ENCODE data around the gene OXLD1.

DNA sequence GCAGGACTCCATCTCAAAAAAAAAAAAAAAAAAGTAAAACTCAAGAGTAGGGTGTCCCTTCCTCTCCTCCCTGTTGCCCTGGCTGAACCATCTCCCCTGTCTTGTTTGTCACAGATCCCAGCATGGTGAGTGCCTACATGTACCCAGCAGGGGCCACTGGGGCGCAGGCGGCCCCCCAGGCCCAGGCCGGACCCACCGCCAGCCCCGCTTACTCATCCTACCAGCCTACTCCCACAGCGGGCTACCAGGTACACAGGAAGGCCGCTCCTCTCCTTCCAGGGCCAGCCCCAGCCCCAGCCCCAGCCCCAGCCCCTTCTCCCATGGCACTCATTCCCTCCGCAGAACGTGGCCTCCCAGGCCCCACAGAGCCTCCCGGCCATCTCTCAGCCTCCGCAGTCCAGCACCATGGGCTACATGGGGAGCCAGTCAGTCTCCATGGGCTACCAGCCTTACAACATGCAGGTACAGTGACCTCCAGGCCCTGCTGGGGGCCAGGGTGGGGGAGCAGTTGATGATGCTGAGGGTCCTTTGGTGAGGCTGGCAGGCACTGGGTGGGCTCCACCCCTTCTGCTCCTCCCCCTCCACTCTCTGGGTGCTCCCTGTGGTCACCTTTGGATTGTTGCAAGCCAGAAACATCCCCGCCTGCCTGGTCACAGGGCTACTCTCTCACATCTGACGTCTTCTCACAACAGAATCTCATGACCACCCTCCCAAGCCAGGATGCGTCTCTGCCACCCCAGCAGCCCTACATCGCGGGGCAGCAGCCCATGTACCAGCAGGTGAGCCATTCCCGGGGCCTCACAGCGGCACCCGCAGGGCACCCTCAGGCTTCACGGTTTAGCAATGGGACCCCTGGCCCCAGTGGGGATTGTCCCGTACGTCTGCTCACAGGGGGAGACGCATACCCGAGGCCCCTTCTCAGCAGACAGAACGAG lies 34.2 kb upstream of the OXLD1 start:
- TF ChIP-seq, protein P1, sequence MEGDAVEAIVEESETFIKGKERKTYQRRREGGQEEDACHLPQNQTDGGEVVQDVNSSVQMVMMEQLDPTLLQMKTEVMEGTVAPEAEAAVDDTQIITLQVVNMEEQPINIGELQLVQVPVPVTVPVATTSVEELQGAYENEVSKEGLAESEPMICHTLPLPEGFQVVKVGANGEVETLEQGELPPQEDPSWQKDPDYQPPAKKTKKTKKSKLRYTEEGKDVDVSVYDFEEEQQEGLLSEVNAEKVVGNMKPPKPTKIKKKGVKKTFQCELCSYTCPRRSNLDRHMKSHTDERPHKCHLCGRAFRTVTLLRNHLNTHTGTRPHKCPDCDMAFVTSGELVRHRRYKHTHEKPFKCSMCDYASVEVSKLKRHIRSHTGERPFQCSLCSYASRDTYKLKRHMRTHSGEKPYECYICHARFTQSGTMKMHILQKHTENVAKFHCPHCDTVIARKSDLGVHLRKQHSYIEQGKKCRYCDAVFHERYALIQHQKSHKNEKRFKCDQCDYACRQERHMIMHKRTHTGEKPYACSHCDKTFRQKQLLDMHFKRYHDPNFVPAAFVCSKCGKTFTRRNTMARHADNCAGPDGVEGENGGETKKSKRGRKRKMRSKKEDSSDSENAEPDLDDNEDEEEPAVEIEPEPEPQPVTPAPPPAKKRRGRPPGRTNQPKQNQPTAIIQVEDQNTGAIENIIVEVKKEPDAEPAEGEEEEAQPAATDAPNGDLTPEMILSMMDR (IDR thresholded peaks at IDR 0.05 in 4 of 5, conservative IDR thresholded peaks at IDR 0.05 in 1 of 5) = no peak
- TF ChIP-seq POLR2A (IDR thresholded peaks at IDR 0.05) = no peak

Measured in gastrocnemius medialis (tissue), 4 donors.